Epithelial cell of proximal tubule (primary cell): Measurements from ENCODE around the gene ALPK3. TPM values are rescaled to one million over a fixed set of nuclear protein-coding genes. Genes with fewer than 3 reads are reported as not detected.

Source experiments
- DNase-seq: peaks from one replicate; pipeline ENCODE4 v3.0.0-alpha.2; 2011; ENCODE audit warnings: low read depth
- H3K4me3 ChIP-seq: 2 replicates; pipeline ENCODE4 v1.5.1; 2011; ENCODE audit warnings: low read depth, mild to moderate bottlenecking, low read length
- CTCF ChIP-seq: conservative IDR thresholded peaks from 2 replicates; pipeline ENCODE4 v1.5.1; 2012; ENCODE audit warnings: low read depth, mild to moderate bottlenecking, low read length
- total RNA-seq: library from RNA; depleted of rRNA; stranded (reverse); fragments of >200 nt; gene quantifications from 2 replicates; pipeline ENCODE4 v1.2.3, GENCODE V29; 2015

ALPK3 gene
- total RNA-seq, 1 donor from 2014 or later = 30.8 TPM

DNA sequence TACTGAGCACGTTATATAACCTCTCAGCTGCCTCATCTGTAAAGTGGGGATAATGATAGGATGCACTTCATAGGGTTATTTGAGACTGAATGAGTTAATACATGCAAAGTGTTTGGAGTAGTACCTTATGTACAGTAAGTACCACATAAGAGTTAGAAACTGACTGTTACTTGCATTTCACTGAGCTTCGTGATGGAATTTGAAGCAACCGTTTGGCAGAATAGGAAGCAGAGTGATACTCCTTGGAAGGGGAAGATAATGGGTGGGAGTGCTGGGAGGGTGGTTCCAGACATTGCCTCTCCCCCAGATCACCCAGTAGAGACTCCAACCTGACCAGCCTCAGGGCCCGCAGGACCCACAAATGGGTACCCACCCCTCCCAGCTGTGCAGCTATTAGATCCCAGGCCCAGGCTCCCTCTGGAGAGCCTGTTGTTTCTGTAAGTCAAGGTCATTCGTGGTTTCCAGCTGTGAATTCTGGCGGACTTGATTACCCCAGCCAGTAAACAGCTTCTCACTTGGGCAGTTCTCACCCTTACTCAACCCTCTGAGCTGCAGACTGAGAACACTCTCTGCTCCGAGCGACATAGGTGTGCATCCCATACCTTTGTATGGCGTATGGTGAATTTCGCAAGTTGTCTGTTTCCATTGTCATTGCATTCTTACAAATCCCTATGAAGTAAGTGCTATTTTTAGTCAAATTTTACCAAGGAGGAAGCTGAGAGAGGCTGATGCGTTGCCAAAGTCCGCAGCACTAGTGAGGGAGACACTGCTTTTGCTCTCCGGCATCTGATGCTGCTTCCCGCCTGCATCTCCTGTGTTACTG, 11.1 kb downstream of the ALPK3 start:
- no peak for TF ChIP-seq CTCF

DNA sequence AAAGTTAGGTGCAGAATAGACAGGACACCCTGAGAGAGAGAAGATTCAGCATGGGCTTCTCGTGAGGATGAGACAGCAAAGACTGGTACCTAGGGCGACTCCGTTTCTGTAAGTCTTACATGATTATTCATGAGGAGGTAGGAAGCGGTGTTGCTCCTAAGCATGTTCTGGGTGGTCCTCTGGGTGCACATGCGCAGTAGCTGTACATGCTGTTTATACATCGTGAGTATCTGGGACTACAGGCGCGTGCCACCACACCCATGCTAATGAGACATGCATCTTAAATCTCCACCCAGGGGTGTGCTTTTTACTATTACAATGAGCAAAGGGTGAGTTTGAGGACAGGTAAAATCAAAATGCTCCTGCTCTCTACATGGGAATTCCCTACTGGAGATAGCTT, 12.3 kb downstream of the ALPK3 start:
- TF ChIP-seq CTCF = no peak
- no peak for DNase-seq
- no peak overlapping the region for H3K4me3 ChIP-seq

More for the DNA sequence above, 11.1 kb downstream of the ALPK3 start:
- no peak overlapping the region for H3K4me3 ChIP-seq
- no peak for DNase-seq

DNA sequence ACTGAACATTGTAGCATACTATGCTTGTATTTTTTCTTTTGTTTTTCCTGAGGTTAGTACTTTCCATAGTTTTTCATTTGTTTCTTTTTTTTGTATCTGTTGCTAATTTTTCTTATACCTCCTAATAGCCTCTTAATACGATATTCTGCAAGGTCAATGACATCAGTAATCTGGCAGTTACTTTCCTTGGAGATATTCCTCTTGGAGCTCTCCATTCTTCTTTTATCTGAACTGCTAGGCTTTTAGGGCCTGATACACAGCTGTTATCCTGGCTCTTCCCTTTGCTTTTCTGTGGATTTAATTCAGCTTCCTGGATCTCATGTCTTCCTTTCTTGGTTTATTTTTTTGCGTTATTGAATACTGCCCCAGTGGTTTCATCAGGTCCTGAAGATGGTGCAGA, 12.9 kb downstream of the ALPK3 start:
- H3K4me3 ChIP-seq = no peak overlapping the region
- no peak for TF ChIP-seq CTCF
- DNase-seq = no peak

- no peak for DNase-seq
- H3K4me3 ChIP-seq = no peak overlapping the region
- no peak for TF ChIP-seq CTCF
These were observed 13.9 kb downstream of the ALPK3 start for GRCh38 chr15:84831028-84831427.

GRCh38 chr15:84831613-84832012, 14.5 kb downstream of the ALPK3 start:
- no peak overlapping the region for H3K4me3 ChIP-seq
- TF ChIP-seq CTCF = no peak
- no peak for DNase-seq

DNA sequence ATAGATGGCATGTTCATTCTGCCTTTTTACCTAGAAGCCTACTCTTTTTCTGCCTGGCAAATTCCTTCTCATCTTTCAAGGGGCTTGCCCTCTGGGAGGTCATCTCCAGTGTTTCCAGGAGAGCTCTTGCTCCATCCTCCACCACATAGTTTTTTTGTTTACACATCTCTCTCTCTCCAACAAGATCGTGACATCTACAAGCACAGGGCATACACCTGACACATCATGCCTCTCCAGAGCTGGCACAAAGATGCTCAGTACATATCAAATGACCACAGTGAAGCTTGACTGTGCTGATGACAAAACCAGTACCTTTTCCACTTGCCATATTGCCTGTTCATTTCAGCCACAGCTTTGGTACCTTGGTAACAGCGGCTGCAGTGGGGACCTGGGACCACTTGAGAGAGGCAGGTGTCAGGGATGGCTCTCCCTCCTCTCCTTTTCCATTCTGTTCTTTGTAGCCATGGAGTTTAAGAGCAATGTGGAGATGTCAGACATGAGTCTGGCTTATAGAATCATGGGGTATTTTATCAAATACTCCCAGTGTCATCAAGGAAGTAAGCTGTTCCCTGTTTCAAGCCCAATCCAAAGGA, 15.4 kb downstream of the ALPK3 start:
- no peak for TF ChIP-seq CTCF
- DNase-seq = no peak
- no peak overlapping the region for H3K4me3 ChIP-seq
